Endothelial cell of coronary artery (primary cell): ENCODE data around the gene TET3. TPM values are rescaled to one million over a fixed set of nuclear protein-coding genes. Genes with fewer than 3 reads are reported as not detected.

Experiments
- total RNA-seq: library from RNA; depleted of rRNA; stranded (reverse); fragments of >200 nt; gene quantifications from 2 replicates; pipeline ENCODE4 v1.2.3, GENCODE V29; 2014

The TET3 gene
- total RNA-seq, result 4.6 and 5.7 TPM in 2 replicates

GRCh38 chr2:73984203-73984921 lies at the start of gene TET3:
TET3 (plus strand) TSS chr2:73984910; CDS start chr2:73986404, 1,494 bp downstream.

Other genes with a start within 250 kb of the TET3 start
- 25.7 and 45.5 TPM in 2 replicates for gene TPRKB, start 247.6 kb upstream of the TET3 start, total RNA-seq
- 20.4 and 24.7 TPM in 2 replicates for gene DUSP11, start 204.8 kb upstream of the TET3 start, total RNA-seq
- gene C2orf78, start 200.7 kb upstream of the TET3 start, total RNA-seq, result not detected in 2 replicates
- gene STAMBP, start 155.9 kb upstream of the TET3 start, total RNA-seq, result 8.1 and 14.8 TPM in 2 replicates
- under 0.01 TPM in 1 of 2 replicates, not detected in the other for gene ACTG2, start 91.9 kb upstream of the TET3 start, total RNA-seq
- gene DGUOK, start 58.0 kb upstream of the TET3 start, total RNA-seq, result 26.3 and 30.1 TPM in 2 replicates
- gene BOLA3, start 163.0 kb downstream of the TET3 start, total RNA-seq, result 26.4 and 27.5 TPM in 2 replicates
- gene MOB1A, start 194.0 kb downstream of the TET3 start, total RNA-seq, result 75.1 and 77.2 TPM in 2 replicates
- gene MTHFD2, start 213.7 kb downstream of the TET3 start, total RNA-seq, result 73.3 and 153 TPM in 2 replicates